ENCODE results near the gene SYK.

SYK gene

GRCh38 chr9:90826326-90827020, 24.9 kb downstream of the SYK start:
- DNase-seq: no peak

- DNase-seq: no peak
These were observed 25.7 kb downstream of the SYK start for GRCh38 chr9:90827181-90827871.

GRCh38 chr9:90830051-90830450, 28.4 kb downstream of the SYK start:
- no peak for DNase-seq

- DNase-seq: peak; percentile 38
These were observed 29.4 kb downstream of the SYK start for GRCh38 chr9:90830977-90831376.

GRCh38 chr9:90832261-90832660, 30.6 kb downstream of the SYK start:
- no peak for DNase-seq

- DNase-seq: no peak
These were observed 33.4 kb downstream of the SYK start for GRCh38 chr9:90834828-90835595.

- no peak for DNase-seq
These were observed 34.9 kb downstream of the SYK start for GRCh38 chr9:90836411-90837080.

GRCh38 chr9:90838098-90838497, 36.5 kb downstream of the SYK start:
- DNase-seq: no peak

- no peak for DNase-seq
These were observed 37.0 kb downstream of the SYK start for GRCh38 chr9:90838581-90839154.

GRCh38 chr9:90839183-90839728, 37.6 kb downstream of the SYK start:
- DNase-seq: no peak

- no peak for DNase-seq
These were observed 39.1 kb downstream of the SYK start for GRCh38 chr9:90840696-90841095.

GRCh38 chr9:90841213-90841612, 39.6 kb downstream of the SYK start:
- DNase-seq: no peak

GRCh38 chr9:90841615-90842014, 40.0 kb downstream of the SYK start:
- DNase-seq: no peak

- DNase-seq: no peak
These were observed 40.7 kb downstream of the SYK start for GRCh38 chr9:90842176-90842777.

- DNase-seq: no peak
These were observed 41.4 kb downstream of the SYK start for GRCh38 chr9:90842996-90843395.

- DNase-seq: no peak
These were observed 41.9 kb downstream of the SYK start for GRCh38 chr9:90843525-90843924.

GRCh38 chr9:90844326-90844725, 42.7 kb downstream of the SYK start:
- no peak for DNase-seq

GRCh38 chr9:90846770-90847419, 45.3 kb downstream of the SYK start:
- DNase-seq: no peak

GRCh38 chr9:90847971-90848370, 46.4 kb downstream of the SYK start:
- no peak for DNase-seq

GRCh38 chr9:90848866-90849265, 47.2 kb downstream of the SYK start:
- DNase-seq: no peak

- no peak for DNase-seq
These were observed 49.8 kb downstream of the SYK start for GRCh38 chr9:90851444-90851843.

GRCh38 chr9:90853945-90854344, 52.3 kb downstream of the SYK start:
- DNase-seq: no peak
